Measurements from ENCODE around the gene SIX5. TPM values are rescaled to one million over a fixed set of nuclear protein-coding genes. Genes with fewer than 3 reads are reported as not detected.

Gene SIX5
- total RNA-seq, 1 experiment from 2014 or later, result 26.0 TPM

GRCh38 chr19:45717131-45717982, 51.7 kb downstream of the SIX5 start (continued):
- TF ChIP-seq ATF3 (CRISPR knock-in tag; conservative IDR thresholded peaks at IDR 0.05), result no peak
- no peak for TF ChIP-seq NR2C2 (CRISPR knock-in tag; IDR thresholded peaks at IDR 0.05)
- no peak for TF ChIP-seq ZNF396 (CRISPR knock-in tag; IDR thresholded peaks at IDR 0.05; ENCODE audit: borderline replicate concordance)
- peak; percentile 78 for TF ChIP-seq NFYB (CRISPR knock-in tag; conservative IDR thresholded peaks at IDR 0.05; ENCODE audit: low read depth)
- no peak for TF ChIP-seq IRF2 (CRISPR knock-in tag; IDR thresholded peaks at IDR 0.05; ENCODE audit: borderline replicate concordance, low read depth)
- no peak for TF ChIP-seq ATF6 (CRISPR knock-in tag; IDR thresholded peaks at IDR 0.05)
- no peak for TF ChIP-seq ATF2 (CRISPR knock-in tag; IDR thresholded peaks at IDR 0.05; ENCODE audit: borderline replicate concordance, low read depth)
- TF ChIP-seq SMAD3 (CRISPR knock-in tag; IDR thresholded peaks at IDR 0.05; ENCODE audit: borderline replicate concordance), result no peak
- peak; percentile 71; the same call in 1 of the 2 replicates for TF ChIP-seq FOXP4 (CRISPR knock-in tag; IDR thresholded peaks at IDR 0.05)
- no peak for TF ChIP-seq OVOL2 (CRISPR knock-in tag; IDR thresholded peaks at IDR 0.05; ENCODE audit: borderline replicate concordance)
- no peak; the same call in 1 of the 2 replicates for TF ChIP-seq TEAD1 (CRISPR knock-in tag; IDR thresholded peaks at IDR 0.05)
- TF ChIP-seq GABPB1 (CRISPR knock-in tag; IDR thresholded peaks at IDR 0.05), result peak; percentile 68
- peak; percentile 79 for TF ChIP-seq MAX (CRISPR knock-in tag; IDR thresholded peaks at IDR 0.05)
- TF ChIP-seq NFATC4 (CRISPR knock-in tag; IDR thresholded peaks at IDR 0.05), result no peak; the same call in 1 of the 2 replicates
- peak; percentile 97 for TF ChIP-seq FOXK1 (CRISPR knock-in tag; IDR thresholded peaks at IDR 0.05)
- TF ChIP-seq ZNF532 (CRISPR knock-in tag; IDR thresholded peaks at IDR 0.05; ENCODE audit: borderline replicate concordance), result no peak
- TF ChIP-seq ZNF263 (CRISPR knock-in tag; IDR thresholded peaks at IDR 0.05; ENCODE audit: low read depth), result no peak
- TF ChIP-seq RELA (CRISPR knock-in tag; IDR thresholded peaks at IDR 0.05; ENCODE audit: borderline replicate concordance), result no peak
- TF ChIP-seq PRDM15 (CRISPR knock-in tag; IDR thresholded peaks at IDR 0.05), result no peak
- no peak for TF ChIP-seq E2F4 (CRISPR knock-in tag; IDR thresholded peaks at IDR 0.05; ENCODE audit: borderline replicate concordance, low read depth)
- no peak for TF ChIP-seq EMX1 (CRISPR knock-in tag; IDR thresholded peaks at IDR 0.05)

Data from WTC11 (cell line).